Activated CD8-positive, alpha-beta memory T cell treated with anti-CD3 and anti-CD28 coated beads, Interleukin-2, amount 10 ng/mL, durations not matched to agents 7 days and 5 days (primary cell): ENCODE results near the gene UBR2. TPM values are rescaled to one million over a fixed set of nuclear protein-coding genes. Genes with fewer than 3 reads are reported as not detected.
A peak's percentile ranks its signal among the peaks of the same experiment; 100 is the strongest.

Experiments used
- ATAC-seq: fragments of 150-1000 bp; cut with Tn5 transposase; one replicate; pipeline ENCODE4 v1.10.0; 2021; ENCODE audit warnings: moderate library complexity
- CTCF ChIA-PET: fragments of 350-600 bp; sonication (Branson Sonifier 250); formaldehyde crosslinking; loops from one replicate; lab custom pipeline; 2021; ENCODE audit warnings: antibody characterized with exemption; lab: Charles Lee
- DNase-seq: peaks from one replicate; pipeline ENCODE4 v3.0.0-alpha.2; 2020
- H3K27ac Mint-ChIP-seq: one replicate; pipeline ENCODE4 v1.8.0; 2021; ENCODE audit warnings: mild to moderate bottlenecking, mixed read lengths
- H3K27me3 Mint-ChIP-seq: one replicate; pipeline ENCODE4 v1.8.0; 2021; ENCODE audit warnings: mixed read lengths
- H3K36me3 Mint-ChIP-seq: one replicate; pipeline ENCODE4 v1.8.0; 2021; ENCODE audit warnings: mild to moderate bottlenecking, mixed read lengths
- H3K4me1 Mint-ChIP-seq: one replicate; pipeline ENCODE4 v1.8.0; 2021; ENCODE audit warnings: mixed read lengths
- H3K4me3 Mint-ChIP-seq: one replicate; pipeline ENCODE4 v1.8.0; 2021; ENCODE audit warnings: mild to moderate bottlenecking, moderate library complexity, mixed read lengths
- H3K9me3 Mint-ChIP-seq: one replicate; pipeline ENCODE4 v1.8.0; 2022; ENCODE audit warnings: low read depth, mixed read lengths
- total RNA-seq, 2 experiments: library from RNA; stranded (reverse); gene quantifications; one replicate each; pipeline ENCODE4 v1.2.3, GENCODE V29; 2021

UBR2 gene
- total RNA-seq, 2 experiments from 2014 or later = 27.5 to 32.3 TPM

DNA sequence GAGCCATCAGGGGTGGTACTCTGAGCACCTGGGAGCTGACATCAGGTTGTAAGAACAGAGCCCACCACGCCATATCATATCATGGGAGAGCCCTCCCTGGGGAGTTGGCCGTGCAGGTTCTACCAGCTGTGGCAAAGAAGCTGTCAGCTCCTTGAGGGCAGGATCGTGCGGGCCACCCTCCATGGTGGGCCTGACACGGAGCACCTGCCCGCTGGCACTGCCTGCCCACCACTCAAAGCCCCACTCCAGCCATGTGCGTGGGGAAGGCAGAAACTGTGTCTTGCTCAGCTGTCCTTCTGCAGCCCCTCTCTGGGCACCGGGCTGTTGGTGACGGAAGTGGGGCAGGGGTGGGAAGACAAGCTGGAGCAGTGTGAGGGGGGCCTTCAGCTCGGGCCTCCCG is 144.3 kb downstream of the UBR2 start:
- no peaks in the 10 kb centered on the region for H3K27me3 Mint-ChIP-seq
- H3K4me1 Mint-ChIP-seq = peaks cover 7% of the 10 kb centered on the region
- CTCF ChIA-PET = interaction anchor here (0.5 kb wide), 1 partner anchor 11 kb away, joined by 3 read pairs; no protein-coding TSS in a partner anchor
- ATAC-seq (no peak), DNase-seq (no peak)
- peaks cover 8% of the 10 kb centered on the region for H3K9me3 Mint-ChIP-seq
- H3K4me3 Mint-ChIP-seq = no peak overlapping the region
- no peak overlapping the region for H3K27ac Mint-ChIP-seq
- H3K36me3 Mint-ChIP-seq = peaks cover 8% of the 10 kb centered on the region

DNA sequence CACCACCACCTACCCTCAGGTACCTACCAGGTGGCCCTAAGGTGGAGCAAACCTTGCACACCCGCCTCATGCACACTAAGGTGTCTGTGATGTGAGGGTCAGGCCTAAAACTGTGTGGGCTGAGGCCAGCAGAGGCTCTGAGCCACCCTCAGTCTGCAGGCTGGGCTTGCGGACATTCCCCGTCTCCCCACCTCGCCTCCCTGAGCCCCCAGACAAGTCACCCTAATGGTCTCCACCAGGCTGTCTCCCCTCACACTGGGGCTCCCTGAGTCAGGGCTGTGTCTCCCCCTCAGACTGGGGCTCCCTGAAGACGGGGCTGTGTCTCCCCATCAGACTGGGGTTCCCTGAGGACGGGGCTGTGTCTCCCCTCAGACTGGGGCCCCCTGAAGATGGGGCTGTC is 146.0 kb downstream of the UBR2 start:
- Mint-ChIP-seq H3K27me3 (no peaks in the 10 kb centered on the region), H3K27ac (no peak overlapping the region), H3K36me3 (peaks cover 8% of the 10 kb centered on the region), H3K9me3 (peaks cover 8% of the 10 kb centered on the region), H3K4me3 (no peak overlapping the region), H3K4me1 (peaks cover 10% of the 10 kb centered on the region)
- CTCF ChIA-PET = no interaction called here
- DNase-seq (no peak), ATAC-seq (no peak)

DNA sequence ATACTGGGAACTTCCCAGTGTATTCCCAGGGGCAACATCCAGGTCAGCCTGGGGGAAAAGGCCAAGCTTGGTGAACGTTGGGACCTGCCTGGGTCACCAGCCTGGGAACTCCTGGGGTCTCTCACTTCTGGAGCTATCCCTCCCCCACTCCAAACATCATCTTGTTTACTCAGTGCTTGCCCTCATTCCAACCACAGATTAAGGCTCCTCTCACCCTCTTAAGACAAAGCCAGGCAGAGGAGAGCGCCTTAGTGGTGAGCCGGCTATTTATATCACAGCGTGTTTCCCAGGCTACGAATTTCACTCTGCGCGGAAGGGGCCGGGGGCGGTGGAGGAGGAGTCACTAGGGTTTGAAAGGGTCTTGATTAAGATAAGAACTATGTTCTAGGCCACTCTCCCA is 146.5 kb downstream of the UBR2 start:
- DNase-seq = no peak
- CTCF ChIA-PET = no interaction called here
- no peak for ATAC-seq
- Mint-ChIP-seq H3K27me3 (no peaks in the 10 kb centered on the region), H3K4me3 (no peak overlapping the region), H3K36me3 (peaks cover 8% of the 10 kb centered on the region), H3K27ac (no peak overlapping the region), H3K4me1 (peaks cover 10% of the 10 kb centered on the region), H3K9me3 (peaks cover 8% of the 10 kb centered on the region)

DNA sequence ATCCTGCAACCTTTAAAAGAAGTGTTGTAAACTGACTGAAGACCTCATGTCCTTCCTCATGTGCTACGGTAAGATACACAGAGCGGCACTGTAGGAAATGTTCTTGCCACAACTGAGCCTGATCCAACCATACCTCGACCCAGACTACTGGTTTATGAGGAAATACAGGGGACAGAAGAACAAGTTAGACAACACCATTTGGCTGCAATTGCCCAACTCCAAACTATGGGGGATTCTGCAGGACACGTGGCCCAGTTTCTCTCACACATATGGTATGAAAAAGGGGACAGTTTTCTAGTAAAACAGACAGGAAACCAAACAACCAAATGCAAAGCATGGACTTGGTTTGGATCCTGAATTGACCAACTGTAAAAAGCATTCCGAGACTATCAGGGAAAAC is 148.1 kb downstream of the UBR2 start:
- DNase-seq = no peak

DNA sequence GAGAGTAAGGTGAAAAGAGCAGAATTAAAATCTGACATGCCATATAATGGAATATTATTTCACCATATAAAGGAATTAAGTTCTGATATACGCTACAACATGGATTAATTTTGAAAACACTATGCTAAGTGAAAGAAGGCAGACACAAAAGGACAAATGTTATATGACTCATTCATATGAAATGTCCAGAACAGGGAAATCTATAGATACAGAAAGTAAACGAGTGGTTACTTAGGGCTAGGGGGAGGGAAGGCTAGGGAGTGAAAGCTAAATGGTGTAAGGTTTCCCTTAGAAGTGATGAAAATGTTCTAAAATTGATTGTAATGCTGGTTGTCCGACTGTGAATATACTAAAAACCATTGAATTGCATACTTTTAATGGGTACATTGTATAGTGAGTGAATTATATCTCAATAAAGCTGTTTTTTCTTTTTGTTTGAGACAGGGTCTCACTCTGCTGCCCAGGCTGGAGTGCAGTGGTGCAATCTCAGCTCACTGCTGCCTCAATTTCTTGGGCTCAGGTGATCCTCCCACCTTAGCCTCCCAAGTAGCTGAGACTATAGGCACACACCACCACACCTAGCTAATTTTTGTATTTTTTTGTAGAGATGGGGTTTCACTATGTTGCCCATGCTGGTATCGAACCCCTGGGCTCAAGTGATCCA is 150.4 kb downstream of the UBR2 start:
- DNase-seq = no peak
- CTCF ChIA-PET = interaction anchor here (1.1 to 2.0 kb wide), 3 partner anchors 11 to 430 kb away, joined by 3 to 8 read pairs (median 5); no protein-coding TSS in a partner anchor
- Mint-ChIP-seq H3K9me3 (peaks cover 8% of the 10 kb centered on the region), H3K4me1 (peaks cover 3% of the 10 kb centered on the region), H3K36me3 (peaks cover 8% of the 10 kb centered on the region), H3K27ac (no peak overlapping the region), H3K4me3 (no peak overlapping the region), H3K27me3 (no peaks in the 10 kb centered on the region)
- no peak for ATAC-seq

More for the DNA sequence above, 148.1 kb downstream of the UBR2 start:
- Mint-ChIP-seq H3K36me3 (peaks cover 8% of the 10 kb centered on the region), H3K4me1 (peaks cover 10% of the 10 kb centered on the region), H3K27me3 (no peaks in the 10 kb centered on the region), H3K4me3 (no peak overlapping the region), H3K9me3 (peaks cover 8% of the 10 kb centered on the region), H3K27ac (no peak overlapping the region)
- CTCF ChIA-PET = interaction anchor here (0.6 kb wide), 1 partner anchor 36 kb away, joined by 3 read pairs; no protein-coding TSS in a partner anchor
- no peak for ATAC-seq

DNA sequence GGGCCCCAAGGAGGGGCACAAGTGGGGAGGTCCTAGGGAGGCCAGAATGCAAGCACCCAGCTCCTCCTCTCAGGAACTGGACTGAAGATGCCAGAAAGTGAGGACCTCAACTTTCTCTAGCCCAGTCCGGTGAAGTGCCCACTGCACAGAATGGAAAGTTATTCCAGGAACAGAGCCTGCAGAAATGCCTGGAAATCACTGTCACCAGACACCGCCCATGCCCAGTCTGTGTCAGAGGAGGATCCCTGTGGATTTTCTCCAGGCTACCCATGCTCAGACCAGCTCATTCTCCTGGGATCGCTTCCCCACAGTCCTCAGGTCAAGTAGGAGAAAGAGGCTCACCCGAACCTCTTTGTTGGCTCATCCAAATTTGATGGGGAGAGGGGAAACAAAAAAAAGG is 152.0 kb downstream of the UBR2 start:
- Mint-ChIP-seq H3K27me3 (peaks cover 3% of the 10 kb centered on the region), H3K9me3 (peaks cover 7% of the 10 kb centered on the region), H3K4me3 (no peak overlapping the region), H3K4me1 (peaks cover 3% of the 10 kb centered on the region), H3K27ac (no peak overlapping the region), H3K36me3 (peaks cover 6% of the 10 kb centered on the region)
- no peak for ATAC-seq
- CTCF ChIA-PET = interaction anchor here (2.0 kb wide), 1 partner anchor 10 kb away, joined by 8 read pairs; no protein-coding TSS in a partner anchor
- no peak for DNase-seq

DNA sequence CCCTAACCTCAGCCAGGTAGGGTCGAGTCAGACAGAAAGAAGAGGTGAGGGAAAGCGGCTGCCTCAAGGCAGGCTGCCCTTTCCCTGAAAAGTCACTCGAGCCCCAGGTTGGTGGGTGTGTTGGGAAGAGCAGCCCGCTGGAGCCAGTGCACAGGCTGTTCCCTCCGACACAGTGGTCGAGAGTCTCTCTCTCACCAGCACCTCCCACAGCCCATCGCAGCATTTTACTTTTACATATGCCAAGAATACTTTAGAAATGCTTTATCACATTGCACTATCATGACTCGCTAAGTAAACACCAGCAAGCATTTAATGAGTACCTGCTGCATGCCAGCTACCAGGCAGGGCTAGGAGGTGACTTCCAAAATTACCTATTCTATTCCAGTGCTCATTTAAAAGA is 156.9 kb downstream of the UBR2 start:
- no peak for ATAC-seq
- peaks cover 3% of the 10 kb centered on the region for H3K27me3 Mint-ChIP-seq
- CTCF ChIA-PET = interaction anchor here (1.0 kb wide), 1 partner anchor 59 kb away, joined by 3 read pairs; no protein-coding TSS in a partner anchor
- DNase-seq = no peak
- no peaks in the 10 kb centered on the region for H3K36me3 Mint-ChIP-seq
- H3K4me3 Mint-ChIP-seq = no peak overlapping the region
- H3K9me3 Mint-ChIP-seq = no peaks in the 10 kb centered on the region
- peaks cover under 1% of the 10 kb centered on the region for H3K4me1 Mint-ChIP-seq
- H3K27ac Mint-ChIP-seq = no peak overlapping the region

DNA sequence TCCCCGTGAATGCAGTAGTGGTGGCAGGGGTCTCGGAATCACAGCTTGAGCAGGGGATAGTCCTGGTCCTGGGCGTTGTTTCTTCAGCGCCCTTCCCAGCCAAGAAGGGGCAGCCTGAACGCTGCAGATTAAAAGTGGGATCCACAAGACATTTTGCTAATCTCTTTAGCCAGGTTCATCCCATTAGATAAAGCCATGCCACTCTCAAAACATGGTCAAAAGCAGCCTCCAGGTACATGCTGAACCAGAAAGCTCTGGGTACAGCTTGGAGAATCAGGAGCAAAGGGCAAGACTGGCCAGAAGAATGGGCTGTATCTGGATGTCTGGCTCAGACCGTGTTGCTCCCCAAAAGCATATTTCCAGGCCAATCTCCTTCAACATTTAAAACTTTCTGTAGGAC is 158.7 kb downstream of the UBR2 start, which contains the start of gene PRPH2:
TSS of gene PRPH2 (minus strand) at position 101 of the 400 bp plus-strand sequence. CDS start 263 bp downstream, outside the sequence.
- no peak within 1 kb of the TSS for H3K4me3 Mint-ChIP-seq
- H3K27ac Mint-ChIP-seq = no peak within 1 kb of the TSS
- H3K4me1 Mint-ChIP-seq = peaks cover 17% of the 10 kb centered on the region
- H3K27me3 Mint-ChIP-seq = peaks cover 3% of the 10 kb centered on the region
- H3K9me3 Mint-ChIP-seq = no peaks in the 10 kb centered on the region
- no peak for ATAC-seq
- CTCF ChIA-PET = interaction anchor here (1.0 kb wide), 1 partner anchor 175 kb away, joined by 3 read pairs; no protein-coding TSS in a partner anchor
- DNase-seq = no peak
- H3K36me3 Mint-ChIP-seq = no peaks in the 10 kb centered on the region

DNA sequence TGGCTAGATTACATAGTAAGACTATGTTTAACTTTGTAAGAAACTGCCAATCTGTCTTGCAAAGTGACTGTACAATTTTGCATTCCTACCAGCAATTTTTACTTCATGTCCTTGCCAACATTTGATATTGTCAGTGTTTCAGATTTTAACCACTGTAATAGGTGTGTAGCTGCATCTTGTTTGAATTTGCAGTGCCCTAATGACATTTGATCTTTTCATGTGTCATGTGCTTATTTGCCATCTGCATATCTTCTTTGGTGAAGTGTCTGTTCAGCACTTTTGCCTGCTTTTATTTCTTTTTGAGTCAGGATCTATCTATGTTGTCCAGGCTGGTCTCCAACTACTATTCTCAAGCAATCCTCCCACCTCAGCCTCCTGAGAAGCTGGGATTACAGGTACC is 161.0 kb downstream of the UBR2 start:
- no peak overlapping the region for H3K4me3 Mint-ChIP-seq
- DNase-seq (no peak), ATAC-seq (no peak)
- CTCF ChIA-PET = interaction anchor here (1.0 to 6.1 kb wide), 11 partner anchors 10 to 621 kb away, joined by 3 to 90 read pairs (median 6); partner anchors contain the start of genes RPL7L1 and TBCC
- H3K36me3 Mint-ChIP-seq = no peaks in the 10 kb centered on the region
- H3K9me3 Mint-ChIP-seq = no peaks in the 10 kb centered on the region
- H3K27me3 Mint-ChIP-seq = peaks cover 3% of the 10 kb centered on the region
- H3K4me1 Mint-ChIP-seq = peaks cover 21% of the 10 kb centered on the region
- H3K27ac Mint-ChIP-seq = no peak overlapping the region

DNA sequence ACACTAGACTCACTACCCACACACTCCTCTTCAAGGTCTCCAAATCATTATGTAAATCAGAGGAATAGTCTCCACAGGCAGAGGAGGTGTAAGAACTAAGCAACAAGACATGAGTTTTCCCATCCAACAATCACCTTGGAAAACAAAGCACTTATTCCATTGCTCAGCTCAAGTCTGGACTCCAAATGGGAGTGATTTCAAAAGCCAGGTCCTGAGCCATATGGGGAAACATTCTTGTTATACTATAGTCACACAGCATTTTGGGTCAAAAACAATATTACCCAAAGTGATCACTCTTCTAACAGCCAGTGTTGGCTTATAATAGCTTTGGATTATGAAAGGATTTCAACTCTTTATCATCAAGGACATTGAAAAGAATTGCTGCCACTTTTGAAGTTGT is 162.2 kb downstream of the UBR2 start:
- ATAC-seq (no peak), DNase-seq (no peak)
- CTCF ChIA-PET = interaction anchor here (0.6 to 6.1 kb wide), 43 partner anchors 8 to 622 kb away, joined by 3 to 90 read pairs (median 4); partner anchors contain the start of genes MRPL2, RPL7L1, TBCC and UBR2
- peaks cover 21% of the 10 kb centered on the region for H3K4me1 Mint-ChIP-seq
- H3K27ac Mint-ChIP-seq = peak overlapping the region; percentile 95
- H3K27me3 Mint-ChIP-seq = no peaks in the 10 kb centered on the region
- no peaks in the 10 kb centered on the region for H3K9me3 Mint-ChIP-seq
- no peaks in the 10 kb centered on the region for H3K36me3 Mint-ChIP-seq
- peak overlapping the region; percentile 78 for H3K4me3 Mint-ChIP-seq

DNA sequence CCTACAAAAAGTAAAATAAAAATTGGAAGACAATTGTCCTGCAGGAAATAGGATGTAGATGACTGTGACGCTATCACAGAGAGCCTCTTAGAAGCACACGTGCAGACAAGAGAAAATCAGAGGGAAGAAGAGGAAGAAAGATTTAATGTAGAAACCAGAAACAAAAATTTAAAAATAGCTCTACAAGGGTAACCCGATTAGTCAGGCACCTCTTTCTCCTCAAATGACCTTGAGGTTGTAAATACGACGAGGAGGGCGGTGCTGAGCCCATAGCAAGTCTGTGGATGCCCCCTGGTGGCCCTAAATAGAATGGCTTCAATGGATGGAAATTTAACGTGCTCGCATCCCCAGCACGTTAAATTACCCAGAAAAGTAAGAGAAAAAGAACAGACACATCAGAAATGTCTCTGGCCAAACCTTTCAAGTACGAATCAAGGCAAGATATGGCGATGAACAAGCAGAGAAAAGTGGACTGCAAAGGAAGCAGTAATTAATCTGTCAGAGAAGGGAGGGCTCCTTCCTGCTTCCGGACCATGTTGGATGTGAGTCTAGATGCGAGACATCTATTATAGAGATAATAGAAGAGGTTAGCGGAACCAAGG is 162.8 kb downstream of the UBR2 start:
- Mint-ChIP-seq H3K36me3 (no peaks in the 10 kb centered on the region), H3K9me3 (no peaks in the 10 kb centered on the region), H3K27ac (peak overlapping the region; percentile 95), H3K27me3 (no peaks in the 10 kb centered on the region), H3K4me1 (peaks cover 21% of the 10 kb centered on the region), H3K4me3 (peak overlapping the region; percentile 78)
- CTCF ChIA-PET = interaction anchor here (0.6 to 6.1 kb wide), 49 partner anchors 7 to 622 kb away, joined by 3 to 90 read pairs (median 4); partner anchors contain the start of genes MRPL2, RPL7L1, TBCC and UBR2
- ATAC-seq (peak; percentile 95), DNase-seq (peak; percentile 87)

DNA sequence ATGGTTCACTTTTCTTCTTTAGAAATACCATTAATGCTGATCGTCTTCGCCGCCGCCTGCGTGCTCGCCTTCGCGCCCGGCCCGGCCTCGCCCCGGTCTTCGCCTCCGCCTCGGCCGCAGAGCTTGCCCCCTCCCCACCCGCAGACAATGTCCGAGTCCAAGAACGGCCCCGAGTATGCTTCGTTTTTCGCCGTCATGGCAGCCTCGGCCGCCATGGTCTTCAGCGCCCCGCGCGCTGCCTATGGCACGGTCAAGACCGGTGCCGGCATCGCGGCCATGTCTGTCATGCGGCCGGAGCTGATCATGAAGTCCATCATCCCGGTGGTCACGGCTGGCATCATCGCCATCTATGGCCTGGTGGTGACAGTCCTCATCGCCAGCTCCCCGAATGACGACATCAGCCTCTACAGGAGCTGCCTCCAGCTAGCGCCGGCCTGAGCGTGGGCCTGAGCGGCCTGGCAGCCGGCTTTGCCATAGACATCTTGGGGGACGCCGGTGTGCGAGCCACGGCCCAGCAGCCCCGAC is 163.3 kb downstream of the UBR2 start:
- Mint-ChIP-seq H3K27me3 (no peaks in the 10 kb centered on the region), H3K36me3 (no peaks in the 10 kb centered on the region), H3K4me3 (peak overlapping the region; percentile 78), H3K27ac (peak overlapping the region; percentile 95), H3K9me3 (no peaks in the 10 kb centered on the region), H3K4me1 (peaks cover 21% of the 10 kb centered on the region)
- no peak for DNase-seq
- CTCF ChIA-PET = interaction anchor here (0.6 to 6.1 kb wide), 28 partner anchors 9 to 623 kb away, joined by 3 to 90 read pairs (median 4); partner anchors contain the start of genes BICRAL, MRPL2, RPL7L1 and TBCC
- no peak for ATAC-seq

DNA sequence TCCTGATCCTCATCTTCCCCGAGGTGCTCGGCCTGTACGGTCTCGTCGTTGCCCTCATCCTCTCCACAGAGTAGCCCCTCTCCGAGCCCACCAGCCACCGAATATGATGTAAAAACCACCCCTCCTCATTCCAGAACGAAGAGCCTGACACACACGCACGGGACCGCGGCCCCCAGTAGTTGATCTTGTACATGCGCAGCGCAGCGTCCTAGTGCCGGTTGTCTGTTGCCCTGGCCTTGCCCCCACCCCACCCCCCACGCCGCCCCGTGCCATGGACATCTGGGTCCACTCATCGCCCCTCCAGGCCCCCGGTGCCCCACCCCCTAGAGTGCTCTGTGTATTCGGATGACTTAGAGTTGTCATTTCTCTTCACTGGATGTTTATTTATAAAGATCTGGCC is 163.8 kb downstream of the UBR2 start:
- Mint-ChIP-seq H3K27me3 (no peaks in the 10 kb centered on the region), H3K9me3 (no peaks in the 10 kb centered on the region), H3K4me1 (peaks cover 21% of the 10 kb centered on the region), H3K27ac (peak overlapping the region; percentile 95), H3K36me3 (no peaks in the 10 kb centered on the region), H3K4me3 (peak overlapping the region; percentile 78)
- CTCF ChIA-PET = interaction anchor here (0.6 to 6.1 kb wide), 19 partner anchors 10 to 416 kb away, joined by 3 to 90 read pairs (median 5); partner anchors contain the start of genes BICRAL, RPL7L1, TBCC and UBR2
- no peak for DNase-seq
- ATAC-seq = no peak
